Measurements from ENCODE around the gene PGBD1. TPM values are rescaled to one million over a fixed set of nuclear protein-coding genes. Genes with fewer than 3 reads are reported as not detected.

PGBD1 gene
- total and polyA plus RNA-seq, 2 donors (not counting 1 experiment from before 2014, with no cell fraction given): 0.55 to 2.4 TPM

GRCh38 chr6:28333047-28333446 is 51.7 kb downstream of the PGBD1 start:
- CTCF ChIA-PET: no interaction called here
- Histone ChIP-seq H3K27me3 (replicated peaks in 1 of 4; ENCODE audit: control extremely low read depth in 1 of 4, control insufficient read depth in 3 of 4, insufficient read depth in 4 of 4, low read length in 3 of 4) (no peaks in the 10 kb centered on the region), H3K4me3 (ENCODE audit: control extremely low read depth in 1 of 5, extremely low read depth in 1 of 5, insufficient read depth in 1 of 5, low read depth in 2 of 5, low read length in 4 of 5) (no peak overlapping the region), H3K79me2 (ENCODE audit: control insufficient read depth, insufficient read depth, low read length) (no peaks in the 10 kb centered on the region), H3K4me2 (replicated peaks; ENCODE audit: low read depth, low read length, poor library complexity, severe bottlenecking) (no peak overlapping the region), H3K9ac (ENCODE audit: low read length) (no peak overlapping the region), H3K36me3 (replicated peaks in 1 of 2; ENCODE audit: control extremely low read depth in 1 of 2, control insufficient read depth in 1 of 2, extremely low read depth in 1 of 2, insufficient read depth in 2 of 2, low read length in 1 of 2) (no peaks in the 10 kb centered on the region), H3K4me1 (ENCODE audit: control insufficient read depth in 2 of 2, insufficient read depth in 2 of 2, low read length in 2 of 2) (peaks cover 11 to 18% of the 10 kb centered on the region in 2 donors), H3K9me3 (ENCODE audit: control extremely low read depth in 1 of 3, control insufficient read depth in 2 of 3, insufficient read depth in 1 of 3, low read length in 2 of 3) (peaks cover 0 to 6% (median 0%) of the 10 kb centered on the region in 3 donors), H4K20me1 (ENCODE audit: control insufficient read depth, insufficient read depth, low read length, poor library complexity, severe bottlenecking) (no peaks in the 10 kb centered on the region), H2AFZ (ENCODE audit: insufficient read depth, low read depth, low read length, poor library complexity, severe bottlenecking) (no peak overlapping the region), H3K27ac (ENCODE audit: low read length in 2 of 2) (no peak overlapping the region)
- ATAC-seq (ENCODE audit: low read depth) (no peak), DNase-seq (no peak)
- Mint-ChIP-seq H3K4me1 (no peaks in the 10 kb centered on the region), H3K4me3 (no peak overlapping the region), H3K27ac (no peak overlapping the region), H3K27me3 (no peaks in the 10 kb centered on the region), H3K9me3 (ENCODE audit: insufficient read depth) (peaks cover 5% of the 10 kb centered on the region)
- no peak for TF ChIP-seq EZH2 (IDR thresholded peaks at IDR 0.05; ENCODE audit: borderline replicate concordance, insufficient read depth, low read depth, low read length, poor library complexity, severe bottlenecking)
- TF ChIP-seq CTCF (IDR thresholded peaks at IDR 0.05): no peak
- POLR2A ChIA-PET: no interaction called here
- intact Hi-C loops (cut with micrococcal nuclease): no loop called here
- WGBS (ENCODE audit: insufficient coverage): 80% methylated on average over 1 of the region's 2 CpGs

DNA sequence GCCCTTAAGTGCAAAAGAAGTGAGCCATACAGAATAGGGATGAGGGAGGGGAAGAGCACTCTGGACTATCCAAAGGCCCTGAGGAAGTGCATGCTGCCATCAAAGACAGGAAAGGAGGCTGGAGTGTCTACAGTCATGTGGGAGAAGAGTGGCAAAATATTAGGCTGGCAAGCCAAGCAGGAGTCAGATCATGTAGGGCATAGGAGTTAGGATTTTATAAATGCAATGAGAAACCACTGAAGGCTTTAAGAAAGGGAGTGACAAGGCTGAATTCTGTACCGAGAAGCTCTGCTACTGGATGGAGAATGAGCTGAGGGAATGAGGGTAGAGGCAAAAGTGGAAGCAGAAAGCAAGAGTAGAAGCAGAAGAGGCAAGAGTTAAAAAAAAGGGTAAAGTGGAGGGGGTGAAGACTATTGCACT is 52.2 kb downstream of the PGBD1 start:
- Histone ChIP-seq H3K4me3 (ENCODE audit: control extremely low read depth in 1 of 5, extremely low read depth in 1 of 5, insufficient read depth in 1 of 5, low read depth in 2 of 5, low read length in 4 of 5) (no peak overlapping the region), H3K79me2 (ENCODE audit: control insufficient read depth, insufficient read depth, low read length) (no peaks in the 10 kb centered on the region), H2AFZ (ENCODE audit: insufficient read depth, low read depth, low read length, poor library complexity, severe bottlenecking) (no peak overlapping the region), H4K20me1 (ENCODE audit: control insufficient read depth, insufficient read depth, low read length, poor library complexity, severe bottlenecking) (no peaks in the 10 kb centered on the region), H3K4me2 (replicated peaks; ENCODE audit: low read depth, low read length, poor library complexity, severe bottlenecking) (no peak overlapping the region), H3K27me3 (replicated peaks in 1 of 4; ENCODE audit: control extremely low read depth in 1 of 4, control insufficient read depth in 3 of 4, insufficient read depth in 4 of 4, low read length in 3 of 4) (no peaks in the 10 kb centered on the region), H3K36me3 (replicated peaks in 1 of 2; ENCODE audit: control extremely low read depth in 1 of 2, control insufficient read depth in 1 of 2, extremely low read depth in 1 of 2, insufficient read depth in 2 of 2, low read length in 1 of 2) (no peaks in the 10 kb centered on the region), H3K27ac (ENCODE audit: low read length in 2 of 2) (no peak overlapping the region), H3K9ac (ENCODE audit: low read length) (no peak overlapping the region), H3K4me1 (ENCODE audit: control insufficient read depth in 2 of 2, insufficient read depth in 2 of 2, low read length in 2 of 2) (peaks cover 11 to 18% of the 10 kb centered on the region in 2 donors), H3K9me3 (ENCODE audit: control extremely low read depth in 1 of 3, control insufficient read depth in 2 of 3, insufficient read depth in 1 of 3, low read length in 2 of 3) (peaks cover 0 to 6% (median 0%) of the 10 kb centered on the region in 3 donors)
- no peak for ATAC-seq (ENCODE audit: low read depth)
- no peak overlapping the region for H3K4me3 Mint-ChIP-seq
- 80% methylated on average over 1 of the region's 1 CpG for WGBS (ENCODE audit: insufficient coverage)
- H3K9me3 Mint-ChIP-seq (ENCODE audit: insufficient read depth): peaks cover 5% of the 10 kb centered on the region
- CTCF ChIA-PET: interaction anchor here (1.0 to 1.1 kb wide), 2 partner anchors 22 to 50 kb away, joined by 3 to 6 read pairs; no protein-coding TSS in a partner anchor
- no peak for DNase-seq
- POLR2A ChIA-PET: interaction anchor here (0.7 kb wide), 1 partner anchor 23 kb away, joined by 3 read pairs; no protein-coding TSS in a partner anchor
- intact Hi-C loops (cut with micrococcal nuclease): no loop called here
- no peak overlapping the region for H3K27ac Mint-ChIP-seq
- H3K4me1 Mint-ChIP-seq: no peaks in the 10 kb centered on the region
- TF ChIP-seq EZH2 (IDR thresholded peaks at IDR 0.05; ENCODE audit: borderline replicate concordance, insufficient read depth, low read depth, low read length, poor library complexity, severe bottlenecking) (no peak), CTCF (IDR thresholded peaks at IDR 0.05) (no peak)
- no peaks in the 10 kb centered on the region for H3K27me3 Mint-ChIP-seq

Data from B cell (primary cell).